NT2/D1 (cell line): ENCODE results near the gene EDIL3.

Experiments
- SUZ12 ChIP-seq: IDR thresholded peaks from 2 replicates; pipeline ENCODE4 v1.6.1; 2011; ENCODE audit not compliant: insufficient read length, insufficient read depth; ENCODE audit errors: extremely low read depth
- ZNF274 ChIP-seq: IDR thresholded peaks from 2 replicates; pipeline ENCODE4 v1.6.1; 2011; ENCODE audit warnings: mild to moderate bottlenecking, low read depth, low read length

- TF ChIP-seq SUZ12 (no peak), ZNF274 (no peak)
Measured at GRCh38 chr5:84275609-84276008, 109.1 kb downstream of the EDIL3 start.
